HG03139 (cell line): ENCODE data around the gene OGG1.
"Not testable (repeated sequence)": the region's sequence is repeated elsewhere in the genome, so short reads cannot be mapped to it uniquely, and the experiment has no call there.

Experiments used
- ATAC-seq: cut with Tn5 transposase; IDR thresholded peaks from one replicate; pipeline ENCODE4 v1.9.1; 2021; ENCODE audit not compliant: unreplicated experiment

The OGG1 gene

GRCh38 chr3:9760779-9761505 lies 11.2 kb downstream of the OGG1 start:
- no peak for ATAC-seq

GRCh38 chr3:9761919-9762318 lies 12.2 kb downstream of the OGG1 start:
- no peak for ATAC-seq

GRCh38 chr3:9762871-9763270 lies 13.1 kb downstream of the OGG1 start:
- ATAC-seq, result no peak

GRCh38 chr3:9765865-9766264 lies 16.1 kb downstream of the OGG1 start:
- ATAC-seq, result no peak

- no peak for ATAC-seq
These were observed 17.7 kb downstream of the OGG1 start for GRCh38 chr3:9767418-9767817.

- no peak for ATAC-seq
These were observed 18.5 kb downstream of the OGG1 start for GRCh38 chr3:9768141-9768775.

- ATAC-seq, result no peak
These were observed 19.3 kb downstream of the OGG1 start for GRCh38 chr3:9769012-9769411.

GRCh38 chr3:9769426-9770275 lies 19.9 kb downstream of the OGG1 start, which contains the start of gene CAMK1:
Gene CAMK1 (minus strand): TSS chr3:9769947. CDS start chr3:9767749, 2,198 bp downstream.
- no peak for ATAC-seq

GRCh38 chr3:9770276-9770812 lies 20.6 kb downstream of the OGG1 start:
- ATAC-seq, result no peak

GRCh38 chr3:9771007-9771406 lies 21.3 kb downstream of the OGG1 start:
- not testable (repeated sequence) for ATAC-seq

- ATAC-seq, result no peak
These were observed 27.3 kb downstream of the OGG1 start for GRCh38 chr3:9776896-9777693.

GRCh38 chr3:9777694-9778021 lies 27.9 kb downstream of the OGG1 start:
- ATAC-seq, result no peak

GRCh38 chr3:9778143-9779074 lies 28.7 kb downstream of the OGG1 start:
- no peak for ATAC-seq

GRCh38 chr3:9779075-9779593 lies 29.4 kb downstream of the OGG1 start:
- ATAC-seq, result no peak

- ATAC-seq, result peak; percentile 72
These were observed 30.1 kb downstream of the OGG1 start for GRCh38 chr3:9779721-9780457.

- ATAC-seq, result no peak
These were observed 30.7 kb downstream of the OGG1 start for GRCh38 chr3:9780458-9780812.

- ATAC-seq, result no peak
These were observed 31.2 kb downstream of the OGG1 start for GRCh38 chr3:9780910-9781309.

- ATAC-seq, result no peak
These were observed 31.8 kb downstream of the OGG1 start for GRCh38 chr3:9781551-9781950.
